ENCODE results near the gene MAP2. TPM values are rescaled to one million over a fixed set of nuclear protein-coding genes. Genes with fewer than 3 reads are reported as not detected.

The MAP2 gene
- total and polyA plus RNA-seq, 2 donors (not counting 3 experiments of a cell fraction or from before 2014, with no cell fraction given), result 19.4 to 46.1 TPM

GRCh38 chr2:209694748-209695147, 270.9 kb downstream of the MAP2 start:
- POLR2A ChIA-PET, result no interaction called here
- Histone ChIP-seq H3K9me3 (replicated peaks; ENCODE audit: control insufficient read depth, insufficient read depth, low read length) (no peaks in the 10 kb centered on the region), H3K4me2 (ENCODE audit: insufficient read depth, low read length) (no peak overlapping the region), H3K79me2 (ENCODE audit: control insufficient read depth, insufficient read depth, low read length) (no peaks in the 10 kb centered on the region), H3K27ac (ENCODE audit: insufficient read depth, low read depth, low read length) (no peak overlapping the region), H3K27me3 (ENCODE audit: control insufficient read depth in 2 of 2, insufficient read depth in 2 of 2, low read length in 2 of 2) (no peaks in the 10 kb centered on the region), H3K4me1 (ENCODE audit: control insufficient read depth, extremely low read depth, insufficient read depth, low read length) (no peaks in the 10 kb centered on the region), H3K36me3 (ENCODE audit: control insufficient read depth in 2 of 2, extremely low read depth in 1 of 2, insufficient read depth in 2 of 2, low read length in 2 of 2) (no peaks in the 10 kb centered on the region), H3K4me3 (replicated peaks in 1 of 3; ENCODE audit: insufficient read depth in 1 of 3, low read depth in 1 of 3, low read length in 3 of 3) (no peak overlapping the region), H3K9me1 (replicated peaks; ENCODE audit: control insufficient read depth, extremely low read depth, insufficient read depth, low read length) (no peaks in the 10 kb centered on the region), H2AFZ (ENCODE audit: low read depth, low read length) (no peak overlapping the region), H3K9ac (replicated peaks; ENCODE audit: extremely low read depth, insufficient read depth, low read length) (no peak overlapping the region), H4K20me1 (replicated peaks; ENCODE audit: control insufficient read depth, extremely low read depth, insufficient read depth, low read length) (no peaks in the 10 kb centered on the region)
- DNase-seq (ENCODE audit: low read depth, low spot score) (no peak), FAIRE-seq (no peak)
- TF ChIP-seq MAX (IDR thresholded peaks at IDR 0.05; ENCODE audit: insufficient read depth, insufficient read length), result no peak
- TF ChIP-seq EZH2 (IDR thresholded peaks at IDR 0.05; ENCODE audit: borderline replicate concordance, low read depth, low read length, severe bottlenecking), result no peak
- TF ChIP-seq POLR2A (IDR thresholded peaks at IDR 0.05; ENCODE audit: low read depth, low read length), result no peak
- TF ChIP-seq MYC (IDR thresholded peaks at IDR 0.05; ENCODE audit: low read depth, low read length), result no peak
- no peak for TF ChIP-seq GATA2 (IDR thresholded peaks at IDR 0.05; ENCODE audit: insufficient read depth, insufficient read length, low read depth, low read length)
- TF ChIP-seq FOS (IDR thresholded peaks at IDR 0.05; ENCODE audit: borderline replicate concordance, insufficient read depth, low read length), result no peak
- TF ChIP-seq JUN (IDR thresholded peaks at IDR 0.05; ENCODE audit: borderline replicate concordance, insufficient read depth, insufficient read length, low read depth), result no peak
- no peak for TF ChIP-seq CTCF (IDR thresholded peaks at IDR 0.05; ENCODE audit: extremely low read depth in 1 of 2, insufficient read depth in 1 of 2, low read depth in 1 of 2, low read length in 2 of 2)
- no peak for TF ChIP-seq POLR2AphosphoS5 (IDR thresholded peaks at IDR 0.05; ENCODE audit: insufficient read depth, low read depth, low read length)
- dilution Hi-C loops (cut with MboI; ENCODE audit: extremely low pct_ligation_motif_present, low sequenced_read_pairs) (no loop called here), intact Hi-C loops (cut with micrococcal nuclease) (no loop called here)
- BruUV-seq (replicated peaks), result no TSS peak
- CTCF ChIA-PET, result no interaction called here

Measured in endothelial cell of umbilical vein (primary cell).